GM12872 (cell line): ENCODE measurements around the gene ITIH5.

ENCODE experiments used
- TF ChIP-seq, protein P1 (sequence below): IDR thresholded peaks from 3 replicates; pipeline ENCODE4 v1.5.1; 2011; ENCODE audit warnings: low read depth, mild to moderate bottlenecking, low read length, moderate library complexity; ENCODE audit not compliant: insufficient read depth

Gene ITIH5

DNA sequence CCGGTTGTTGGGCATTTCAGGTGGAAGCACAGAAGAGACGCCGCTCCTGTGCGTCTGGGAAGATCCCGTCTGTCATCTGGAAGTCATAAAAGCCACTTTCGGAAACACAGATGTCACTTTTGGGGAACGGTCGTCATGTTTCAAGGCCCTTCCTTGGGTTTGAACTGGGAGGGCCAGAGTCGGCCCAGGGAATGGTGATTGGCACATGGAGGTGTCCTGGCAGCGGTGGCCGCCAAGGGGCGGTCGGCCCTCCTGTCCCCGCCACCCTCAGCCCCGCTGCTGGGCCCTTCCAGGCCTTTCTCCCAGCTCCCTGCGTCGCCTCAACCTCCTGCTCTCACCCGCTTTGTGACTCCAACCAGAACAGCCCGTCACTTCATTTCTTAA, 140.8 kb downstream of the ITIH5 start:
- TF ChIP-seq, protein P1, sequence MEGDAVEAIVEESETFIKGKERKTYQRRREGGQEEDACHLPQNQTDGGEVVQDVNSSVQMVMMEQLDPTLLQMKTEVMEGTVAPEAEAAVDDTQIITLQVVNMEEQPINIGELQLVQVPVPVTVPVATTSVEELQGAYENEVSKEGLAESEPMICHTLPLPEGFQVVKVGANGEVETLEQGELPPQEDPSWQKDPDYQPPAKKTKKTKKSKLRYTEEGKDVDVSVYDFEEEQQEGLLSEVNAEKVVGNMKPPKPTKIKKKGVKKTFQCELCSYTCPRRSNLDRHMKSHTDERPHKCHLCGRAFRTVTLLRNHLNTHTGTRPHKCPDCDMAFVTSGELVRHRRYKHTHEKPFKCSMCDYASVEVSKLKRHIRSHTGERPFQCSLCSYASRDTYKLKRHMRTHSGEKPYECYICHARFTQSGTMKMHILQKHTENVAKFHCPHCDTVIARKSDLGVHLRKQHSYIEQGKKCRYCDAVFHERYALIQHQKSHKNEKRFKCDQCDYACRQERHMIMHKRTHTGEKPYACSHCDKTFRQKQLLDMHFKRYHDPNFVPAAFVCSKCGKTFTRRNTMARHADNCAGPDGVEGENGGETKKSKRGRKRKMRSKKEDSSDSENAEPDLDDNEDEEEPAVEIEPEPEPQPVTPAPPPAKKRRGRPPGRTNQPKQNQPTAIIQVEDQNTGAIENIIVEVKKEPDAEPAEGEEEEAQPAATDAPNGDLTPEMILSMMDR, result no peak

DNA sequence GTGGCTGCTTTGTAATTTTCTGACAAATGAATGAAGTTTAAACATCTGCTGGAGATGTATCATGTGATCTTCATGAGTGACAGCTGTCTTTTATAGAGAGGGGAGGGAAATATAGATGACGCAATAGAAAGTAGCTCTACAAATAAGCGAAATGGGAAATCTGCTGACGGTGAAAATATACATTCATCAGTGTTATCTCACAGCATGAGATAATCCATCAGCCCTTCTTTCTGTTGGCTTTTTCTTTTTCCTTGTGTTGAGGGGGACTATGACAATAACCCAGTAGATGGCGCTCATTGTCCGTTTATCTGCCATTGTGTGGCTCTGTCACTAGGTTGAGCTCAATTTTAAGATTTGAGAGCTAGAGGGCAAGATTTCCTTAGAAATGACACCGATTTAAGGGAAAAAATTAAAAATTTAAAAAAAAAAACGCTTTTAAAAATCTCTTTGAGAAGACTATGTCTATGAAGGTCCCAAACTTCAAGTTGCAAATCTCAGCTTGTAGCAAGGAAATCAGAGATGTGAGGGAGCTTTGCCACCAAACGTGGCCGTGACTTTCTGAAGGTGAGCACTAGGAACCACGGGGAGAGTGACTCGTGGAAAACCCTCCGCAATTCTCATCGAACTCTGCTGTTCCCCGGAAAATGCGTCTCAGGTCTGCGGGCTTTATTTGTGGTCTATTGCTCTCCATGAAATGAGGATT, 141.3 kb downstream of the ITIH5 start:
- TF ChIP-seq, protein P1, result peak; percentile 70

DNA sequence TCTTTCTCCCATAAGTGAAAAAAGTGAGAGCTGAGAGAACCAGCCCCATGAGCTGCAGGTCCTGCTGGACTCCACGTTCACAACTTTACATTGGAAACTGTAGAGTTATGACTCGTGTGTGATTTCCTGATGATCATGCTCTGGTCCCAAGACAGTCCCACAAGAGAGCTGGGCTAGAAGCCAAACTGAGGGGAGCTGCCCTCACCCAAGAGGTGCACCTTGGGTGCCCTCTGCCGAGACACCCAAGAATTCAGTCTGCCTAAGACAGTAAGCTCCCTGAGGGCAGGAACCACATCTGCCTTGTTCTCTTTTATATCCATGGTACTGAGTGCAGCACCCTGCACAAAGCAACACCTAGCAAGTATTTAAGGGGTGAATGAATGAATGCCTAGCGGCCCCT, 143.1 kb downstream of the ITIH5 start:
- TF ChIP-seq, protein P1, result 0 out of 3 replicates have a peak, but pooled peaks have one; percentile 3

- TF ChIP-seq, protein P1, result no peak
Measured at GRCh38 chr10:7520507-7521485, 146.0 kb downstream of the ITIH5 start.

DNA sequence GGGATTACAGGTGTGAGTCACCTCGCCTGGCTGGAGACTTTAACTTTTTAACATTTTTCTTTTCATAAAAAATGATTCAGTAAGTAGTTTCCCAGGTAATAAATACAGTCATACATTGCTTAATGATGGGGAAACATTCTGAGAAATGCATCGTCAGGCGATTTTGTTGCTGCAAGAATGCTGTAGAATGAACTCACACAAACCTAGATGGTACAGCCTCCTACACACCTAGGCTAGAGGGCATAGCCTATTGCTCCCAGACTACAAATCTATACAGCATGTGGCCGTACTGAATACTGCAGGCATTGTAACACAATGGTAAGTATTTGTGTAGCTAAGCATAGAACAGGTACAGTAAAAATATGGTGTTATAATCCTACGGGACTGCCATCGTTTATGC, 147.4 kb downstream of the ITIH5 start:
- TF ChIP-seq, protein P1, result no peak

GRCh38 chr10:7518693-7519092, 148.1 kb downstream of the ITIH5 start:
- TF ChIP-seq, protein P1, result no peak

DNA sequence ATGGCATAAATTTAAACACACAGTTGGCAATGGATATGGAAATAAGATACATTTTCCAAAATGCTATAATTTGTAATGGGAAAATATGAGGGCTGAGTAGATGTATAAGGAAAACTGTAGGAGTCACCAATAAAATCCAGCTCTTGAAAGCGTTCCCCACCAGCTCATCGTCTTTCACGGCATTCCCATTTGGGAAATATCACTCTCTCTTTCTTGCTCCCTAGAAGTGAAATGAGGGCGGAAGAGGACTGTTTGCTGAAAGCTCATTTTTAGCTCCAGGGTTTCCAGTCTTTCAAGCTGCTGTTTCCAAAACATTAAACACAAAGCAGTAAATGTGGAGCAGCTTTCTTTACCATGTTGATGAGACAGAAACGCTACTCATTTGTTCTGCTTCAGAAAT, 151.3 kb downstream of the ITIH5 start:
- TF ChIP-seq, protein P1, result no peak
